Parathyroid adenoma (tissue), 2 donors: ENCODE data around the gene SARDH.

Experiments
- H2AFZ ChIP-seq: fragments of 300-600 bp; sonication (generic); one replicate; pipeline ENCODE4 v1.7.0; 2017; ENCODE audit warnings: antibody characterized with exemption, mild to moderate bottlenecking
- H3K27ac ChIP-seq: fragments of 300-600 bp; sonication (generic); one replicate; pipeline ENCODE4 v1.7.0; 2017
- H3K27me3 ChIP-seq: fragments of 300-600 bp; sonication (generic); one replicate; pipeline ENCODE4 v1.7.0; 2017; ENCODE audit warnings: low read length; ENCODE audit not compliant: control insufficient read depth, insufficient read depth
- H3K36me3 ChIP-seq: fragments of 300-600 bp; sonication (generic); one replicate; pipeline ENCODE4 v1.7.0; 2017; ENCODE audit warnings: low read length; ENCODE audit not compliant: control insufficient read depth, insufficient read depth
- H3K4me1 ChIP-seq: fragments of 300-600 bp; sonication (generic); one replicate; pipeline ENCODE4 v1.7.0; 2017; ENCODE audit warnings: control low read depth
- H3K4me2 ChIP-seq: fragments of 300-600 bp; sonication (generic); one replicate; pipeline ENCODE4 v1.7.0; 2017; ENCODE audit warnings: low read length
- H3K4me3 ChIP-seq: fragments of 300-600 bp; sonication (generic); one replicate; pipeline ENCODE4 v1.7.0; 2017; ENCODE audit warnings: low read depth, low read length
- H3K79me2 ChIP-seq: fragments of 300-600 bp; sonication (generic); one replicate; pipeline ENCODE4 v1.7.0; 2017; ENCODE audit warnings: control low read depth
- H3K9ac ChIP-seq: fragments of 300-600 bp; sonication (generic); one replicate; pipeline ENCODE4 v1.7.0; 2017; ENCODE audit warnings: mild to moderate bottlenecking
- H3K9me3 ChIP-seq: fragments of 300-600 bp; sonication (generic); one replicate; pipeline ENCODE4 v1.7.0; 2017; ENCODE audit warnings: low read length; ENCODE audit not compliant: control insufficient read depth
- TF ChIP-seq, protein P1 (sequence below): fragments of 300-600 bp; sonication (generic); IDR thresholded peaks from one replicate; pipeline ENCODE4 v1.7.0; 2017; ENCODE audit warnings: antibody characterized with exemption, mild to moderate bottlenecking
- donor health status: primary hyperparathyroidism.

SARDH gene

GRCh38 chr9:133632806-133633680 is 105.1 kb downstream of the SARDH start:
- Histone ChIP-seq H3K4me3 (no peak overlapping the region), H3K36me3 (no peaks in the 10 kb centered on the region), H2AFZ (peak overlapping the region; percentile 38), H3K27me3 (no peaks in the 10 kb centered on the region), H3K9ac (no peak overlapping the region), H3K27ac (no peak overlapping the region), H3K9me3 (no peaks in the 10 kb centered on the region), H3K4me2 (no peak overlapping the region), H3K4me1 (peaks cover 4% of the 10 kb centered on the region), H3K79me2 (no peaks in the 10 kb centered on the region)
- TF ChIP-seq, protein P1, sequence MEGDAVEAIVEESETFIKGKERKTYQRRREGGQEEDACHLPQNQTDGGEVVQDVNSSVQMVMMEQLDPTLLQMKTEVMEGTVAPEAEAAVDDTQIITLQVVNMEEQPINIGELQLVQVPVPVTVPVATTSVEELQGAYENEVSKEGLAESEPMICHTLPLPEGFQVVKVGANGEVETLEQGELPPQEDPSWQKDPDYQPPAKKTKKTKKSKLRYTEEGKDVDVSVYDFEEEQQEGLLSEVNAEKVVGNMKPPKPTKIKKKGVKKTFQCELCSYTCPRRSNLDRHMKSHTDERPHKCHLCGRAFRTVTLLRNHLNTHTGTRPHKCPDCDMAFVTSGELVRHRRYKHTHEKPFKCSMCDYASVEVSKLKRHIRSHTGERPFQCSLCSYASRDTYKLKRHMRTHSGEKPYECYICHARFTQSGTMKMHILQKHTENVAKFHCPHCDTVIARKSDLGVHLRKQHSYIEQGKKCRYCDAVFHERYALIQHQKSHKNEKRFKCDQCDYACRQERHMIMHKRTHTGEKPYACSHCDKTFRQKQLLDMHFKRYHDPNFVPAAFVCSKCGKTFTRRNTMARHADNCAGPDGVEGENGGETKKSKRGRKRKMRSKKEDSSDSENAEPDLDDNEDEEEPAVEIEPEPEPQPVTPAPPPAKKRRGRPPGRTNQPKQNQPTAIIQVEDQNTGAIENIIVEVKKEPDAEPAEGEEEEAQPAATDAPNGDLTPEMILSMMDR = no peak

GRCh38 chr9:133631111-133631510 is 107.0 kb downstream of the SARDH start:
- peaks cover 4% of the 10 kb centered on the region for H3K4me1 ChIP-seq
- no peak overlapping the region for H3K4me2 ChIP-seq
- H3K27me3 ChIP-seq = no peaks in the 10 kb centered on the region
- TF ChIP-seq, protein P1 = no peak
- no peak overlapping the region for H3K27ac ChIP-seq
- no peak overlapping the region for H3K4me3 ChIP-seq
- no peaks in the 10 kb centered on the region for H3K79me2 ChIP-seq
- no peaks in the 10 kb centered on the region for H3K36me3 ChIP-seq
- H3K9me3 ChIP-seq = no peaks in the 10 kb centered on the region
- H2AFZ ChIP-seq = no peak overlapping the region
- H3K9ac ChIP-seq = no peak overlapping the region

GRCh38 chr9:133629221-133630110 is 108.7 kb downstream of the SARDH start:
- Histone ChIP-seq H3K4me3 (no peak overlapping the region), H3K9me3 (no peaks in the 10 kb centered on the region), H3K36me3 (no peaks in the 10 kb centered on the region), H3K27ac (no peak overlapping the region), H3K9ac (no peak overlapping the region), H3K4me1 (peaks cover 4% of the 10 kb centered on the region), H2AFZ (no peak overlapping the region), H3K4me2 (no peak overlapping the region), H3K79me2 (no peaks in the 10 kb centered on the region), H3K27me3 (no peaks in the 10 kb centered on the region)
- TF ChIP-seq, protein P1 = no peak

- Histone ChIP-seq H3K4me3 (no peak overlapping the region), H3K4me2 (no peak overlapping the region), H3K9ac (no peak overlapping the region), H2AFZ (no peak overlapping the region), H3K79me2 (no peaks in the 10 kb centered on the region), H3K9me3 (no peaks in the 10 kb centered on the region), H3K27me3 (no peaks in the 10 kb centered on the region), H3K36me3 (no peaks in the 10 kb centered on the region), H3K4me1 (peaks cover 2% of the 10 kb centered on the region), H3K27ac (no peak overlapping the region)
- TF ChIP-seq, protein P1 = no peak
Observed at GRCh38 chr9:133628766-133629165, 109.4 kb downstream of the SARDH start.
